ENCODE results near the gene TMEM259. TPM values are rescaled to one million over a fixed set of nuclear protein-coding genes. Genes with fewer than 3 reads are reported as not detected.

Gene TMEM259
- total RNA-seq, 1 experiment from 2014 or later: 155 TPM

GRCh38 chr19:970695-971094 lies 50.2 kb downstream of the TMEM259 start:
- ChIA-PET POLR2A (ENCODE audit: unreplicated experiment) (no interaction called here), CTCF (no interaction called here)
- Histone ChIP-seq H3K4me2 (no peak overlapping the region), H3K27me3 (ENCODE audit: insufficient read depth, low read depth) (no peaks in the 10 kb centered on the region), H3K27ac (no peak overlapping the region), H4K20me1 (ENCODE audit: insufficient read depth) (no peaks in the 10 kb centered on the region), H3K4me3 (no peak overlapping the region), H3K9me3 (ENCODE audit: insufficient read depth, low read depth) (no peaks in the 10 kb centered on the region; the same call in 1 of the 2 replicates), H3K9me2 (ENCODE audit: insufficient read depth) (no peaks in the 10 kb centered on the region), H2AFZ (no peak overlapping the region), H3K4me1 (replicated peaks; ENCODE audit: insufficient read depth) (no peaks in the 10 kb centered on the region), H3K79me2 (ENCODE audit: low read depth) (no peaks in the 10 kb centered on the region), H3F3A (ENCODE audit: insufficient read depth, low read depth) (peaks cover 8% of the 10 kb centered on the region; the same call in 1 of the 2 replicates), H3K36me3 (ENCODE audit: low read depth) (peaks cover 7% of the 10 kb centered on the region; the same call in 1 of the 2 replicates)
- BruUV-seq (replicated peaks): no TSS peak
- intact Hi-C loops (cut with micrococcal nuclease; ENCODE audit: unreplicated experiment): no loop called here
- TF ChIP-seq CTCF (conservative IDR thresholded peaks at IDR 0.05) (peak; percentile 88), EZH2 (IDR thresholded peaks at IDR 0.05; ENCODE audit: low read depth) (no peak)
- no peak for DNase-seq

- ChIA-PET CTCF (no interaction called here), POLR2A (ENCODE audit: unreplicated experiment) (no interaction called here)
- Histone ChIP-seq H3K4me1 (replicated peaks; ENCODE audit: insufficient read depth) (0 out of 2 replicates have a peak, but pooled peaks cover 5% of the 10 kb centered on the region), H2AFZ (no peak overlapping the region), H3K27me3 (ENCODE audit: insufficient read depth, low read depth) (no peaks in the 10 kb centered on the region), H3K27ac (no peak overlapping the region), H4K20me1 (ENCODE audit: insufficient read depth) (no peaks in the 10 kb centered on the region), H3F3A (ENCODE audit: insufficient read depth, low read depth) (no peaks in the 10 kb centered on the region; the same call in 1 of the 2 replicates), H3K9me2 (ENCODE audit: insufficient read depth) (no peaks in the 10 kb centered on the region), H3K4me2 (no peak overlapping the region), H3K79me2 (ENCODE audit: low read depth) (no peaks in the 10 kb centered on the region), H3K4me3 (no peak overlapping the region), H3K36me3 (ENCODE audit: low read depth) (peaks cover 7% of the 10 kb centered on the region; the same call in 1 of the 2 replicates), H3K9me3 (ENCODE audit: insufficient read depth, low read depth) (no peaks in the 10 kb centered on the region; the same call in 1 of the 2 replicates)
- BruUV-seq (replicated peaks): no TSS peak
- TF ChIP-seq EZH2 (IDR thresholded peaks at IDR 0.05; ENCODE audit: low read depth): no peak
- intact Hi-C loops (cut with micrococcal nuclease; ENCODE audit: unreplicated experiment): no loop called here
- no peak for DNase-seq
These were observed 54.3 kb downstream of the TMEM259 start for GRCh38 chr19:966485-967088.

GRCh38 chr19:964761-965694 lies 55.9 kb downstream of the TMEM259 start:
- H3K79me2 ChIP-seq (ENCODE audit: low read depth): no peaks in the 10 kb centered on the region
- H2AFZ ChIP-seq: no peak overlapping the region
- no peak for TF ChIP-seq EZH2 (IDR thresholded peaks at IDR 0.05; ENCODE audit: low read depth)
- no peak for TF ChIP-seq CTCF (conservative IDR thresholded peaks at IDR 0.05)
- no peaks in the 10 kb centered on the region; the same call in 1 of the 2 replicates for H3F3A ChIP-seq (ENCODE audit: insufficient read depth, low read depth)
- no peak overlapping the region for H3K4me3 ChIP-seq
- no peaks in the 10 kb centered on the region for H3K9me3 ChIP-seq (ENCODE audit: insufficient read depth, low read depth)
- no peaks in the 10 kb centered on the region for H3K36me3 ChIP-seq (ENCODE audit: low read depth)
- H3K4me2 ChIP-seq: no peak overlapping the region
- CTCF ChIA-PET: no interaction called here
- no peaks in the 10 kb centered on the region for H4K20me1 ChIP-seq (ENCODE audit: insufficient read depth)
- POLR2A ChIA-PET (ENCODE audit: unreplicated experiment): no interaction called here
- no peaks in the 10 kb centered on the region for H3K9me2 ChIP-seq (ENCODE audit: insufficient read depth)
- intact Hi-C loops (cut with micrococcal nuclease; ENCODE audit: unreplicated experiment): no loop called here
- no peak overlapping the region for H3K27ac ChIP-seq
- no peak for DNase-seq
- H3K4me1 ChIP-seq (replicated peaks; ENCODE audit: insufficient read depth): 0 out of 2 replicates have a peak, but pooled peaks cover 5% of the 10 kb centered on the region
- BruUV-seq (replicated peaks): no TSS peak
- H3K27me3 ChIP-seq (ENCODE audit: insufficient read depth, low read depth): no peaks in the 10 kb centered on the region
